Esophagus mucosa (tissue), 1 donor: Measurements from ENCODE around the gene KRTAP10-12. TPM values are rescaled to one million over a fixed set of nuclear protein-coding genes. Genes with fewer than 3 reads are reported as not detected.
"Not testable (repeated sequence)": the region's sequence is repeated elsewhere in the genome, so short reads cannot be mapped to it uniquely, and the experiment has no call there.

ENCODE experiments used
- ATAC-seq: fragments of 200-7000 bp; cut with Tn5 transposase; one replicate; pipeline ENCODE4 v1.9.1; 2020
- total RNA-seq: library from RNA; stranded (reverse); gene quantifications from one replicate; pipeline ENCODE4 v1.2.4, GENCODE V29; 2023
- donor health status: DM: yes; HTN: yes; CAD: no.

KRTAP10-12 gene
- total RNA-seq, 1 donor from 2014 or later, result not detected

DNA sequence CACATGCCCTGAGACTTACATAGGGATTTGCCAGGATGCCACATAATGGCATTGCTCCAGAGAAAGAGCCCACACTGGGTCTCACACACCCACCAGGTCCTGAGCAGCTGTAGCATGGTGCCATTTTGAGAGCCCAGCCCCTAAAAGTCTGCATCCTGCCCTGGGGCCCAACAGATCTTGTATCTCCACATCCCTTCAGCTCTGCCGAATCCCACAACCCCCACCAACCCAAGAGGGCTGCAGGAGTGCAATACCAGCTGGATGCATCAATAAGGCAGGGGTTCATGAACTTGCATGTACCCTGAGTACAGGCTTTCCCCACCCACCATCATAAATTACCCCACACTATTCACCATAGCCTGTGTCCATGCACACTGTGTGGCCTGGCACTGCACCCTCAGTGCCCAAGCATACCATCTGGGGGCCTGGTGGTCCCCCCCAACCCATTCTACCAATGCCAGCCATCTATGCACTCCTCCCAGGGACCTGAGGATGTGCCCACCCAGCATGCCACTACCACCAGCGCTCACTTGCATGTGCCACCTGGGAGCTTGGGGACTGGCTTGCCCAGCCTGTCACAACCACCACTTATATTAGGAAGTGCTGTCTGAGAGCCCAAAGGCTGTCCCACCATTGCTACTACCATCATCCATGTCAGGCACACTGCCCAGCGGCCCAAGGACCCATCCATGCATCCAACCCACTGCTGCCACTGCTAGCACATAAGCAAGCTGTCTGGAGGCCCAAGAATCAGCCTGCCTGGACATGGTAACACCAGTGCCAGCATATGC lies 26.1 kb upstream of the KRTAP10-12 start:
- no peak for ATAC-seq

DNA sequence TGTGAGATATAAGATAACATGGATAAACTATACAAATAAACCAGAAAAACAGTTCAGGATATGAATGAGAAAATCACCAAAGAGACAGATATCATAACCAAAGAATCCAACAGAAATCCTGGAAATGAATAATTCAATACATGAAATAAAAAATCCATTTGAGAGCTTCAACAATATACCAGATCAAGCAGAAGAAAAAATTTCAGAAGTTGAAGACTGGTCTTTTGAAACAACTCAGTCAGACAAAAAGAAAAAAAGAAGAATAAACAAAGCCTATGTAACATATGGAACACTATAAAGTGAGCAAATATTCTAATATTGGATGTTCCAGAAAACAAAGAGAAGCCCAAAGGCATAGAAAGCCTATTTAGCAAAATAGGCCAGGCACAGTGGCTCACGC lies 25.1 kb upstream of the KRTAP10-12 start:
- no peak for ATAC-seq

DNA sequence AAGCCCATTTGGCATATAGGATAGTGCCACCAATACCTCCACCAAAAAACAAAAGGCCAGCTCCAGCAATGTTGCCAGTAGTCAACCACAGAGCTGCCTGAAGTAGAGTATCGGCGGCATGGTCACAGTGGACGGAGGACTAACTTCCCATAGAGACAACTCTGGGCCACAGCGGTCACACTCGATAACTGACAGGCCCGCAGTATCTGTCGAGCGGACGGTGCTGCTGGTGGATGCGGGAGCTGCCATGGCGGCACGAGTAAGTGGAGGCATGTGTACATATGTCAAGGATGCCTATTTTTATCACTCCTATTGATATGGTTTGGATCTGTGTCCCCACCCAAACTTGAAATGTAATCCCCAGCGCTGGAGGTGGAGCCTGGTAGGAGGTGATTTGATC lies 19.1 kb upstream of the KRTAP10-12 start:
- no peak for ATAC-seq

DNA sequence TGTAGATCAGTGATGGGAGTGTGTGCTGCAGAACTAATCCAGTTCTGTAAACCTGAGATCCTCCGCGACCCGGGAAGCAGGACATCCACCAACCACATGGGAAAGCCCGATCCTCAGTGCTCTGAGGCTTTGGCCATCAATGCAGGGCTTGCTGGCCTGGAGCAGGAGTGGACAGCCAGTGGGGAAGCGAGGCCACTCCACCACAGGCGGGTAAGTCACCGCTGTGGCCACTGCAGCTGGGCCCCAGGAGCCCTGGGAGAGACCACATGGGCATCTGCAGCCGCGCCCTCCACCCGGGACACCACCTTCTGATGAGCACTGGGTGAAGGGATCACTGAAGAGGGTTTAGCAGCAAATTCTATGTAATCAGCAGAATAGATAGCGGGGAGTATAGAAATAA lies 15.8 kb upstream of the KRTAP10-12 start:
- ATAC-seq, result no peak

DNA sequence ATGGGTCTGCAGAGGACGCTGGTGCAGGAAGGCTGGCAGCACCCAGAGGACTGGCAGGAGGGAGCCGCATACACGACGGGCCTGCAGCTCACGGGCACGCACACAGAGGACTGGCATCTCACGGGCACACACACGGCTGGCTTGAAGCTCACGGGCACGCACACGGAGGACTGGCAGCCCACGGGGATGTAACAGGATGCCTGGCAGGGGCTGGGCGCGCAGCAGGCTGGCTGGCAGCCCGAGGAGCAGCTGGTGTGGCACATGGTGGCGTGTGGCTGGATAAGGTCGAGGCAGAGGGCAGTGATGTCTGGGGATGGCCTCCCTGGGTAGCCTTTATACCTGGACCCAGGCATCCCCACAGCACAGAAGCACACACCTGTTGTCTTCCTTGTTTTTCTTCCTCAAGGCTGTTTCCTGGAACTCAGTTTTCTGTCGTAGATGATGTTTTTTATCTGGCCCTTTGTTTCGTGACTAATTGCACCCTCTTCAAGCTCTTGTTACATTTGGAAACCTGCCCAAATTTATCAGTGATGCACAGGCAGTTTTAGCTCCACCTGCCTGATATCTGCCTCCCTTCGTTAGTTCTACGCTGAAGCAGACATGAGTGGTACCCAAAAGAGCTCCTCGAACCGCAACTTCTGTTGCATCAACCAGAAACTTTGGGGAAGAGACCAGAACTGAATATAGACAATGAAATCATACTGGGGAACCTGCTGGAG lies 15.0 kb upstream of the KRTAP10-12 start, which contains the start of gene KRTAP12-1:
Gene KRTAP12-1, minus strand, starts transcription at position 303 of the 719 bp plus-strand sequence. Its CDS starts 40 bp downstream, at position 263.
- ATAC-seq, result no peak

DNA sequence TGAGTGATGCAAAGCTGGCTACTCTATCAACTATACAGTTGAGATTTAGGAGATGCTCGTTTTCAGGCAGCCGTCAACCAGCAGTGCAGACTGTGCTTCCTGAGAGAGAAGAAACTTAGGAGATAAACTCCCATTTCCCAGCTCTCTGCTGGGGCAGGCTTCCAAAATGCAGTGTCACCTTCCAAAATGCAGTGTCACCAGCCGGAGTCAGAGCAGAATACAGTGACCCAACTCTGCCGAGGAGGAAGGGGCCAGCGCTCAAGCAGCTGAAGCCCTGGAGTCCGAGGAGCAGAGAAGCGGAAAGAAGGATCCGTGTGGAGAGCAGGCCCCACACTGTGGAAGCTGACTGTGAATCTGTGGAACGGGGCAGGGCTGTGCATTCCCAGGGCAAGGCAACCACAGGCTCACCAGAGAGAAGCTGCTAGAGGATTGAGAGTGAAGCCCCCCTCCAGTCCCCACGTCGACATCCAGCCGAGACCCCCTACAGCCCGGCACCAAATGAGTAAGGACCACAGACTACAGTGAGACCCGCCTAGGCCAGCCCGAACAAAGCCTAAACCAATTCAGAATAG lies 14.3 kb upstream of the KRTAP10-12 start:
- no peak for ATAC-seq

DNA sequence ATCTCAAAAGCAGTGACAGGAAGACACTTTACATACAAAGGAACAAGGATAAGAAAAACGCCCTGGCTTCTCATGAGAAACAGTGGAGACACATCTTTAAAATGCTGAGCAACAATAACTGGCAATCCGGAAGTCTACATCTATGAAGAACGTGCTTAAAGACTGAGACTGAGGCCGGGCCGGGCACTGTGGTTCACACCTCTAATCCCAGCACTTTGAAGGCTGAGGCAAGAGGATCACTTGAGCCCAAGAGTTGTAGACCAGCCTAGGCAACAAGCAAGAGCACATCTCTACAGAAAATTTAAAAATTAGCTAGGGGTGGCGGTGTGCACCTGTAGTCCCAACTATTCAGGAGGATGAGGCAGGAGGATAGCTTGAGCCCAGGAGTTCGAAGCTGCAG lies 12.9 kb upstream of the KRTAP10-12 start:
- no peak for ATAC-seq

DNA sequence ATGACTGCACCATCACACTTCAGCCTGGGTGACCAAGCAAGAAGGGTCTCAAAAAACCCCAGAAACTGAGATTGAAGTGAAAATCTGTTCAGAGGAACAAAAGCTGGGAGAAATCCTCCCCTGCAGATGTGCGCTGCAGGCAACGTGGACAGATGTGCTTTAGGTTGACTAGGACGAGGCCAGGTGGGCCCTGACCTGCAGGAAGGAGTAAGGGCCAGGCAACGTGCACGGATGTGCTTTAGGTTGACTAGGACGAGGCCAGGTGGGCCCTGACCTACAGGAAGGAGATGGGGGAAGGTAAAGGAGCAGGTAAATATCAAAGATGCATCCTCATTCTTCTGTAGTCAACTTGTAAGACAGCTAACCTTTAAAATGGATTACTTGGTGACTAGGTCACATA lies 12.5 kb upstream of the KRTAP10-12 start:
- no peak for ATAC-seq

DNA sequence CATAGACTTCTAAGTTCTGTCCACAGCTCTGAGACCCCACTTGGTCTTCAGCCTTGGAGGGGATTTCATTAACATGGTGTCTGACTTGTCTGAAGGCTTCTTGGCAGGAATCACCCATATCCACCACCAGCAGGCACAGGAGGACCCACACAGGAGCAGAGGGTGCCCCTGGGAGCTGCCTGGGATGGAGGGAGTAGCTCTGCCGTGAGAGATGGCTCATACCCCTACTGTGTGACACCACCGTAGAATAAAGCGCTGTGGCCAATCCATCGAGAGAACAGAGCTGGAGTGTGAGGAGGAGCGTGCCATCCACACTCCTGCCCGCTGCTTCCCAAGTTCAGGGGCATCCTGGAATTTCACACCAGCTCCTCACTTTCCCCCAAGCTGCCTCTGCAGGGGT lies 11.9 kb upstream of the KRTAP10-12 start:
- not testable (repeated sequence) for ATAC-seq

DNA sequence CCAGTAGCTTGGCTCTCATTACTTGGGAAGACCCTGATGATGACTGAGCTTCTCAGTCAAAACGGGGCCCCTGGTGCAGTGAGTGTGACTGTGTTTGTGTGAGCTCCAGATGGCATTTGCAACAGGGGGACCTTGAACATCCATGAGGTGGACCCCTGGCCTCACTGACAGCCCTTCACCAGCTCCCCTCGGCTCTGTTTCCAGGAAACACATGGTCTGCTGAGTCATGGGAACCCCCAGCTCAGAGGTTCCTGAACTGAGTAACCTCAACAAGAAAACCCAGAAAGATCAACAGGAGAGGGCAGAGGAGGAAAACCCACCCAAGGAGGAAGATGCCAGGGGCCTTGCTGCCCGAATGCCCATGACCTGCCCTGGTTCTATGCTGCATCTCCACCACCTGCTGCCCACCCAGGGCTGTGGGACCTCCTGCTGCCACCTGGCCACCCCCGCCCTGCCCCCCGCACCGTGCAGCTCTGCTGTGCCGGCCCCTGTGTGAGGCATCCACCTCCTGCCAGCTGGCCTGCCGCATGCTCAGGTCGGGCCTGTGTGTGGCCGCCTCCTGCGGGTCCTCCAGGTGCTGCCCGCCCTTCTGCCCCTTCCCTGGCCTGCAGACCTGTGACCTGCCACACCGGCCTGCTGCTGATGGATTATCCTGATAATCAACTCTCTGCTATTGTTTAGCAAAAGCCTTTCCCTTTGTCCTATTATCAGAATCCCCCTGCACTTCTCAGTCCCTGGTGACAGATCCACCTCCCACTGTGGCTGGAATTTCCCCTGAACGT lies 10.8 kb upstream of the KRTAP10-12 start:
- ATAC-seq, result no peak

DNA sequence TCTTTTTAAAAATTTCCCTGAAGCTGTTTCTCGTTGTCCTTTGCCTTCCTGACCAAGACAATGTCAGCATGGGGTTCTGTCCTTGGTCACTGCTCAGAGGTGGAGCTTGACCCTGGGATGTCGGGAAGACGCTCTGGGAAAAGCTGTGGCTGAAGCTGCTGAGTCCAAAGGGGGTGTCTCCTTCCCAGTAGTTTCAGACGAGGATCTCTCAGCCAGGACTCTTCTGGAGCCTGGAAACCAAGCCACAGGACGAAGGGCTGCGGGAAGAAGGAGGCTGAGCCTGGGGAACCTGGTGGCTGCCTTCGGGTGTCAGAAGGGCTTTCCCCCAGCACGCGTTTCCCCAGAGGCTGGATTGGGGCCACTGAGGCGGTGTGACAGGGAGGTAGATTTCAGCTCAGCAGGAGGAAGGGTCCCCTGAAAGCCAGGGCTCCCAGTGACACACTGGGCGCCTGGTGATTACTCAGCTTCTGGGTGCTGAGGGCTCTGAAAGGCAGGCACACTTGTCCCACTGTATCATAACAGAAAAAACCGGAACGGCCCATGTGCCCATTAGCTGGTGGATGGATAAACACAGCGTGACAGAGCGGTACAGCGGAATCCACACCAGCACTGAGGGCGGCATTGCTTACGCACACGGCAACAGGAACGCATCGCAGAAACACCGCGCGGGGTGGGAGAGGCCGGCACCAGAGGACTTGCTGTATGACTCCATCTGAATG lies 10.0 kb upstream of the KRTAP10-12 start:
- no peak for ATAC-seq

DNA sequence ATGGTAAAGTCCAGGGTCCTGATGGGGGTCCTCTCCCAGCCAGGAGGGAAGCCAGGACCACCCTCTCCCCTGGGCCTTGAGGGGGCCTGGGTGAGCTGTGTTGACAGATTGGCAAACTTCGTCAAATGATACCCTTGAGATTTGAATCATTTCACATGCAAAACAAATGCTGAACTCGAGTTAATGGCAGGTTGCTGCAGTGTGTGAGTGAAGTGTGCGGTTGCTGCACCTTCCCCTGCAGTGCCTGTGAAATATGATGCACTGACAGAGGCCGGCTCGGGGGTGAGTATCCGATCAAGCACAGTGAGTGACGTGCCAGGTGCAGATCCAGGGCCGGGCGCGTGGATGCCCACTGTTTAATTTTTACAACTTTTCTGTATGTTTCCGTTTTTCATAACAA lies 9.3 kb upstream of the KRTAP10-12 start:
- no peak for ATAC-seq

DNA sequence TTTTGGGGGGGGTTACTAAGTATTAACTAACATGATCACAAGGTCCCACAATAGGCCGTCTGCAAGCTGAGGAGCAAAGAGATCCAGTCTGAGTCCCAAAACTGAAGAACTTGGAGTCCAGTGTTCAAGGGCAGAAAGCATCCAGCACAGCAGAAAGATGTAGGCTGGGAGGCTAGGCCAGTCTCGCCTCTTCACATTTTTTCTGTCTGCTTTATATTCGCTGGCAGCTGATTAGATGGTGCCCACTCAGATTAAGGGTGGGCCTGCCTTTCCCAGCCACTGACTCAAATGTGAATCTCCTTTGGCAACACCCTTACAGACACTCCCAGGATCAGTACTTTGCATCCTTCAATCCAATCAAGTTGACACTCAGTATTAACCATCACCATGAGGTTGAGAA lies 7.2 kb upstream of the KRTAP10-12 start:
- ATAC-seq, result not testable (repeated sequence)

DNA sequence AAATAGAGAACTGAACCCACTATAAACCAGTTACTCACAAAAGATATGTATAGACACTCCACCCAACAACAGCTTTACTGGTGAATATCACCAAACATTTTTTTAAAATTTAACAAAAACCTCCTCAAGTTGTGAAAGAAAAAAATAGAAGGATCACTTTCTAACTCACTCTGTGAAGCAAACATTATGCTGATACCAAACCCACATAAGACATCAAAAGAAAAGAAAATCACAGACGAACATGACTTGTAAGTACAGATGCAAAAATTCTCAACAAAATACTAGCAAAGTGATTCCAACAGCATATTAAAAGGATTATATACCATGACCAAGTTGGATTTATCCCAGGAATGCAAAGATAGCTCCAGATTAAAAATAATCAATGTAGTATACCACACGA lies 5.3 kb upstream of the KRTAP10-12 start:
- no peak for ATAC-seq

DNA sequence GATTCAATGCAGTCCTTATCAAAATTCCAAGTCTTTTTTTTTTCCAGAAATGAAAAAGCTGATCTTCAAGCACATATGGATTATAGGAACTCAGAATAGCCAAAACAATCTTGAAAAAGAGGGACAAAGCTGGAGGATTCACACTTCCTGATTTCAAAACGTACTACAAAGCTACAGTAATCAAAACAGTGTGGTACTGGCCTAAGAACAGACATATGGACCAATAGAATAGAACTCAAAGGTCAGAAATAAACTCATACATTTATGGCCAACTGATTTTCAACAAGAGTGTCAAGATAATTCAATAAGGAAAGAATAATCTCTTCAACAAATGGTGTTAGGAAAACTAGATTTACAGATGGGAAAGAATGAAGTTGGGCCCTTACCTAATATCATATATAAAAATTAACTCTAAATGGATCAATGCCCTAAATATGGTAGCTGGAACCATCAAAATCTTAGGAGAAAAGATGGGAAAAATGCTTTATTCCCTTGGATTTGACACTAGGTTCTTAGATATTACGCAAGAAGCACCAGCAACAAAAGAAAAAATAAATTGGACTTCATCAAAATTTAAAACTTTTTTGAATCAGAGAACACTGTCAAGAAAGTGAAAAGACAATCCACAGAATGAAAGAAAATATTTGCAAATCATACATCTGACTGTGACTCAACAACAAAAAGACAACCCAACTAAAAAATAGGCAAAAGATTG lies 4.0 kb upstream of the KRTAP10-12 start:
- ATAC-seq, result no peak

DNA sequence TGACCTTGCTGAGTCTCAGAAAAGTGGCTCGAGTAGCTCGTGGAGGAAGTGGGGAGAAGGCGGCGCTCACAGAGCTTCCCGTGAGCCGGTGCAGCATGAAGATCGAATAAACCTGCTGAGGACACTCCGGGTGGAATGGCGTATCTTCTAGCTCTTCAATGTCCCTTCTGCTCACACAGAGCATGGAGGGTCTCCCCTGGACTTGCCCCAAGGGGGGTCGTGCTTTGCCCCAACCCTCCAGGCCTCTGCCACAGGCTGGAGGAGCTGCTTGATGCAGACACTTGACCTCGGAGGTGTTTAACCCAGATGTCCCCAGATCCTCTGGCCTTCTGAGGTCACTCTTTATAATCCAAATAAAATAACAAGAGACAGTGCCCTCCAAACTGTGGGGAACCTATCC lies 2.2 kb upstream of the KRTAP10-12 start:
- no peak for ATAC-seq

DNA sequence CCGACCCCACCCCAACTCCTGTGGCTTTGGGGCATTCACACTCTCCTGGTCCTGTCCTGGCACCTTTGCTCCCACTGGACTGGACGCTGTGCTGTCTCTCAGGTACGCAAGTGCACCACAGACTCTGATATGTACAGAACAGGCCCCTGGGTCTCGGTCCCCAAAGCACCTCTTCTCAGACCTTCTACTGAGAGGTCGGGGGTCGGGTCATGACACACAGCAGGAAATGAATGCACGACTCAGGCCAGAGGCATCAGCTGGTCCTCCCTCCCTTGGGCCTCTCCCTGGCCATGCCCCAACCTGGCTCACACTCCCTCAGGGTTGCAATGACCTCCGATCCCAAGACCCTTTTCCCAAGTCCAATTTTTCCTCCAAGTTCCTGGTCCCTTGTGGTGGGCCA lies 1.8 kb upstream of the KRTAP10-12 start:
- no peak for ATAC-seq

DNA sequence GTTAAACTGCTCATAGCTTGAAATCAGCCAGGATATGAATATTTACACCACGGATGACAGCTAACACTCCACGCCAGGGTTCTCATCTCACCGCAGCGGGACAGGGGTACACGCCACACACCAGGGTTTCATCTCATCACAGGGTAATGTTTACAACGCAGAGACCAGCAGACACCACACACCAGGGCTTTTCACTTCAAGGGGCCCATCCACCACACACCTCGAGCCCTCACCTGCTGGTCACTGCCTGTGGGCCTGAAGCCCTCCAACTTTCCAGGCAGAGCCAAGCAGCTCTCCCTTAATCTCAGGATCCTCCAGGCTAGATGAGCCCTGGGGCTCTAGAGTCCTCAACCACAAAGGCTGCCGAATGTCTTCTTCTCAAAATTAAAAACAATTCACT lies 1.3 kb upstream of the KRTAP10-12 start:
- no peak for ATAC-seq

DNA sequence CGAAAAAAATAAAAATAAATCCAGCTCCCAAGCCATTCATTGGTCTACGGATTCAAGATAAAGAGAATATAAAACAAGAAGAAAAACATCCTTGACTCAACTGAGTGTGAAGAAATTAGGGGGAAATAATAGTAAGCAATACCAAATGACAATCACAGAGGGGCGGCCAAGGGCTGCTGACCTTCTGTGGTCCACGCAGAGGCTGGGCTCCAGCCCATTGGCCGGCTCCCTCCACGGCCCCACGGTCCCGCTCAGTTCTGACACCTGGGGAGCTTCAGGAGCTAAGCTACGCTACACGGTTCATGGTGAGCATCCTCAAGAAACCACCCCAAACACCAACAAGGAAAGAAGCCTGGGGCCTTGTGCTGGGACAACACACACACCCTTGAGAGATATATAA lies 400 bp upstream of the KRTAP10-12 start:
- no peak for ATAC-seq

DNA sequence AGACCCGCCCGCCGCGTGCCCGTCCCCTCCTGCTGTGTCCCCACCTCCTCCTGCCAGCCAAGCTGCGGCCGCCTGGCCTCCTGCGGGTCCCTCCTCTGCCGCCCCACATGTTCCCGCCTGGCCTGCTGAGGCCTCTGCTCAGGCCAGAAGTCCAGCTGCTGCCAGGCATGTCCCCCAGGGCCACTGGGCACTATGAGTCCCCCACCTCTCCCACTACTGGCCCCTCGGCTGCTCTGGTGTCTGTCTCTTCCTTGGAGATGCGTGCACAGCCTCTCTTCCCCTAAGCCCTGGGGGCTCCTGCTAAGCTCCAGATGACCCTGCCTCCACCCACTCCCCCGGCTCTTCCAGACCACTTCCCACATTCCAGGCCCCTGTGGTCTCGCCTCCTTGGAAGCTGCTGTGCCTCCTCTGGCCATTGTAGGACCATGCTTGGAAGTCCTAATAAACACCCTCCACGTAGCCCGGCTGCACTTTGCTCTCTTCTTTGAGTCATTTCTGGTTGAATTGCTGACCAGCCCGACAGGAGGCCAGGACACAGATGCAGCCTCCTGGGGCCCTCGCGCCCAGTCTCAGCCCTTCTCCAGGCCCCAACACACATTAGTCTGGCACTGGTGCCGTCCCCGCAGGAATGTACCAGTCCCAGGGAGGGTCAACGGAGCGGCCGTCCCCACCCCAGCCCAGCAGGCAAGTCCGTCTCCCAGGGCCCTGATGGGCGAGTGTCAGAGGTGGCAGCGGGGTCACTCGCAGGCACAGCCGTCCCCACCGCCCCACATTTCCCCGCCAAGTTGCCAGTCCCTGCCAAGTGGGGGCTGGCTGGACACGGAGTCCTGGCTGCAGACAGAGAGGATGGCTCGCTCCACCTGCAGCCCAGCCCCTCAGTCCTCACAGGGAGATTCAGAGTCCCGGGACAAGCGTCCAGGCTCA lies 1.1 kb downstream of the KRTAP10-12 start:
- ATAC-seq, result no peak
